Adrenal gland (tissue), 12 donors: ENCODE data around the gene PRDM16. TPM values are rescaled to one million over a fixed set of nuclear protein-coding genes. Genes with fewer than 3 reads are reported as not detected.

ENCODE experiments used
- DNase-seq, 7 donors: peaks; one replicate each; pipeline ENCODE4 v3.0.0-alpha.2; 2019 to 2020
- H3K27ac ChIP-seq, 5 donors: fragments of 200-600 bp; sonication (generic) in 4 of 5; 1 replicate in 3 of 5; 2 replicates in 2 of 5; pipeline versions ENCODE4 v1.5.1 to v1.8.0; 2016 to 2020; ENCODE audit warnings: mild to moderate bottlenecking in 1 of 5
- H3K27me3 ChIP-seq: fragments of 200-600 bp; 2 replicates; pipeline ENCODE4 v1.8.0; 2021
- H3K36me3 ChIP-seq, 2 donors: fragments of 200-600 bp; replicated peaks in 1 of 2; 1 replicate in 1 of 2; 2 replicates in 1 of 2; pipeline versions ENCODE4 v1.5.1 to v1.8.0; 2018 to 2022
- H3K4me1 ChIP-seq, 2 donors: fragments of 200-600 bp; replicated peaks in 1 of 2; 1 replicate in 1 of 2; 2 replicates in 1 of 2; pipeline versions ENCODE4 v1.5.1 to v1.8.0; 2018 to 2021
- H3K4me3 ChIP-seq, 4 donors: fragments of 200-600 bp; sonication (generic) in 3 of 4; one replicate each; pipeline ENCODE4 v1.5.1; 2016 to 2018
- H3K9me3 ChIP-seq, 3 donors: fragments of 200-600 bp; sonication (generic) in 1 of 3; replicated peaks in 1 of 3; 1 replicate in 2 of 3; 2 replicates in 1 of 3; pipeline versions ENCODE4 v1.5.1 to v1.8.0; 2016 to 2021
- POLR2A ChIP-seq, 2 donors: fragments of 450-650 bp; IDR thresholded peaks; one replicate each; pipeline ENCODE4 v1.6.1; 2017; ENCODE audit warnings: antibody characterized with exemption in 2 of 2, mild to moderate bottlenecking in 2 of 2, moderate library complexity in 1 of 2
- WGBS, 4 donors: extraction: QIAGEN DNeasy Blood & Tissue Kit in 2 of 4; methylation state at CpG; one replicate each; pipeline versions ENCODE4 v1.1.5 to v1.1.7; 2013 to 2017; 5-methylcytosine and 5-hydroxymethylcytosine counted together
- intact Hi-C, 2 donors: fragments of 100-400 bp; cut with DNase I; formaldehyde crosslinking; loops; one replicate each; pipeline versions ENCODE4 v1.14.1 to v1.15.0; 2022 to 2023
- polyA plus RNA-seq, 3 donors: library from polyadenylated mRNA; stranded (reverse); fragments of 200-250 nt in 2 of 3; fragments of 350-450 nt in 1 of 3; fragmentation: Illumina TruSeq in 1 of 3; extraction: RNeasy Lipid Tissue Mini Kit (QIAGEN cat#74804) in 1 of 3; gene quantifications; one replicate each; pipeline ENCODE4 v1.2.3, GENCODE V29; 2013 to 2014
- total RNA-seq, 9 donors: library from RNA; depleted of rRNA in 4 of 9; stranded (reverse); fragments of >200 nt in 4 of 9; fragments of 120-200 nt in 1 of 9; fragmentation: NEBNext Ultra II Directional in 1 of 9; extraction: Animal tissue kit (Norgen Biotek cat#: 25700) in 1 of 9; gene quantifications; one replicate each; pipeline versions ENCODE4 v1.1.0 to v1.2.4, GENCODE V29; 2013 to 2023
- TF ChIP-seq, protein P1 (sequence below), 6 experiments: fragments of 450-650 bp in 4 of 6; fragments of 200-600 bp in 2 of 6; sonication (generic) in 1 of 6; IDR thresholded peaks; 1 replicate in 5 of 6; 2 replicates in 1 of 6; pipeline versions ENCODE4 v1.5.1 to v1.8.0; 2016 to 2021; ENCODE audit warnings: antibody characterized with exemption in 6 of 6, mild to moderate bottlenecking in 2 of 6, moderate library complexity in 1 of 6
- donor health status: healthy with polysubstance abuse.
- donor health status: Bipolar disorder and iron deficiency.
- donor health status: DM: yes; HTN: yes; CAD: no.
- donor health status: DM: no; HTN: no; CAD: no.
- donor health status: DM: no; HTN: no; CAD: no.
- donor health status: DM: yes; HTN: yes; CAD: no.

PRDM16 gene
- total and polyA plus RNA-seq, 12 donors, result 0.04 to 2.8 (median 0.61) TPM; not detected in 1

GRCh38 chr1:3024019-3024418 is 45.0 kb upstream of the PRDM16 start:
- Histone ChIP-seq H3K27me3 (peaks cover 6% of the 10 kb centered on the region), H3K36me3 (no peaks in the 10 kb centered on the region), H3K4me1 (no peaks in the 10 kb centered on the region), H3K4me3 (no peak overlapping the region), H3K9me3 (no peaks in the 10 kb centered on the region), H3K27ac (no peak overlapping the region)
- intact Hi-C loops, result no loop called here
- no peak for DNase-seq
- 68 to 80% (median 78%) methylated on average over 9 of the region's 9 CpGs for WGBS, 4 donors
- TF ChIP-seq POLR2A (IDR thresholded peaks at IDR 0.05), result no peak

- WGBS, 4 donors, result 84 to 89% (median 85%) methylated on average over 10 to 11 of the region's 11 CpGs
- intact Hi-C loops, result no loop called here
- no peak overlapping the region for H3K4me3 ChIP-seq
- no peaks in the 10 kb centered on the region for H3K4me1 ChIP-seq
- peaks cover 10% of the 10 kb centered on the region for H3K27me3 ChIP-seq
- no peaks in the 10 kb centered on the region for H3K36me3 ChIP-seq
- no peaks in the 10 kb centered on the region for H3K9me3 ChIP-seq
- DNase-seq, result no peak
- no peak overlapping the region for H3K27ac ChIP-seq
- TF ChIP-seq, protein P1, sequence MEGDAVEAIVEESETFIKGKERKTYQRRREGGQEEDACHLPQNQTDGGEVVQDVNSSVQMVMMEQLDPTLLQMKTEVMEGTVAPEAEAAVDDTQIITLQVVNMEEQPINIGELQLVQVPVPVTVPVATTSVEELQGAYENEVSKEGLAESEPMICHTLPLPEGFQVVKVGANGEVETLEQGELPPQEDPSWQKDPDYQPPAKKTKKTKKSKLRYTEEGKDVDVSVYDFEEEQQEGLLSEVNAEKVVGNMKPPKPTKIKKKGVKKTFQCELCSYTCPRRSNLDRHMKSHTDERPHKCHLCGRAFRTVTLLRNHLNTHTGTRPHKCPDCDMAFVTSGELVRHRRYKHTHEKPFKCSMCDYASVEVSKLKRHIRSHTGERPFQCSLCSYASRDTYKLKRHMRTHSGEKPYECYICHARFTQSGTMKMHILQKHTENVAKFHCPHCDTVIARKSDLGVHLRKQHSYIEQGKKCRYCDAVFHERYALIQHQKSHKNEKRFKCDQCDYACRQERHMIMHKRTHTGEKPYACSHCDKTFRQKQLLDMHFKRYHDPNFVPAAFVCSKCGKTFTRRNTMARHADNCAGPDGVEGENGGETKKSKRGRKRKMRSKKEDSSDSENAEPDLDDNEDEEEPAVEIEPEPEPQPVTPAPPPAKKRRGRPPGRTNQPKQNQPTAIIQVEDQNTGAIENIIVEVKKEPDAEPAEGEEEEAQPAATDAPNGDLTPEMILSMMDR (IDR thresholded peaks at IDR 0.05), result no peak
- no peak for TF ChIP-seq POLR2A (IDR thresholded peaks at IDR 0.05)
Measured at GRCh38 chr1:3024588-3024987, 44.4 kb upstream of the PRDM16 start.

GRCh38 chr1:3026124-3026523 is 42.9 kb upstream of the PRDM16 start:
- WGBS, 4 donors, result 86 to 97% (median 92%) methylated on average over 1 of the region's 1 CpG
- TF ChIP-seq POLR2A (IDR thresholded peaks at IDR 0.05), result no peak
- TF ChIP-seq, protein P1 (IDR thresholded peaks at IDR 0.05), result no peak
- DNase-seq, result no peak
- Histone ChIP-seq H3K4me1 (no peaks in the 10 kb centered on the region), H3K9me3 (no peaks in the 10 kb centered on the region), H3K36me3 (no peaks in the 10 kb centered on the region), H3K4me3 (no peak overlapping the region), H3K27me3 (peaks cover 19% of the 10 kb centered on the region), H3K27ac (no peak overlapping the region)
- intact Hi-C loops, result no loop called here

- no peak overlapping the region for H3K4me3 ChIP-seq
- H3K27ac ChIP-seq, result no peak overlapping the region
- intact Hi-C loops, result no loop called here
- H3K4me1 ChIP-seq, result no peaks in the 10 kb centered on the region
- DNase-seq, result no peak
- H3K9me3 ChIP-seq, result no peaks in the 10 kb centered on the region
- H3K27me3 ChIP-seq, result peaks cover 19% of the 10 kb centered on the region
- H3K36me3 ChIP-seq, result no peaks in the 10 kb centered on the region
- TF ChIP-seq, protein P1 (IDR thresholded peaks at IDR 0.05), result no peak
- TF ChIP-seq POLR2A (IDR thresholded peaks at IDR 0.05), result no peak
- 69 to 75% (median 72%) methylated on average over 9 to 11 of the region's 11 CpGs for WGBS, 4 donors
Measured at GRCh38 chr1:3026581-3027391, 42.2 kb upstream of the PRDM16 start.
